T-helper 2 cell (primary cell): Measurements from ENCODE around the gene ECSIT.

Experiments used
- DNase-seq, 5 experiments: peaks; one replicate each; pipeline versions ENCODE4 v3.0.0 to v3.0.0-alpha.2; 2012 to 2022

The ECSIT gene

GRCh38 chr19:11550265-11550664 is 21.3 kb upstream of the ECSIT start:
- no peak for DNase-seq

- DNase-seq: no peak
These were observed 20.5 kb upstream of the ECSIT start for GRCh38 chr19:11549386-11549953.

- no peak for DNase-seq
These were observed 19.2 kb upstream of the ECSIT start for GRCh38 chr19:11547929-11548700.

GRCh38 chr19:11541238-11541637 is 12.3 kb upstream of the ECSIT start:
- peak in 1 of 5 experiments; percentile 36 for DNase-seq

DNA sequence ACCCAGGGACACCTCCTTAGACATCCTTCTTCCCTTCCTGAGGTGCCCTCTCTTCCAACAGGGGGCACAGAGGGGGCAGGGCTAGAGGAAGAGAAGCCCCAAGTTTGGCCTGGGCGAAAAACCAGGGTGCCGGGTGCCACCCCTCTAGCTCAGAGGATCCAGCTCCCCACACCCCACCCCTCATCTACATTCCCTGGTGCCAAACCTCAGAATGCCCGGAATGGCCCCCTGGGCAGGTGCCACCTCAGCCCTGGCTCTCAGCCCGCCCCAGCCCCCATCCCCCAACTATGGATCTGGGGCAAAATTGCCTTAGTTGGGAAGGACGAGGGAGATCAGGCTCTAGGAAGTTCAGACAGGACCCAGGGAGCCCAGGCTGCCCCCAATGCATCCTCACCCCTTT is 11.7 kb upstream of the ECSIT start:
- no peak for DNase-seq

DNA sequence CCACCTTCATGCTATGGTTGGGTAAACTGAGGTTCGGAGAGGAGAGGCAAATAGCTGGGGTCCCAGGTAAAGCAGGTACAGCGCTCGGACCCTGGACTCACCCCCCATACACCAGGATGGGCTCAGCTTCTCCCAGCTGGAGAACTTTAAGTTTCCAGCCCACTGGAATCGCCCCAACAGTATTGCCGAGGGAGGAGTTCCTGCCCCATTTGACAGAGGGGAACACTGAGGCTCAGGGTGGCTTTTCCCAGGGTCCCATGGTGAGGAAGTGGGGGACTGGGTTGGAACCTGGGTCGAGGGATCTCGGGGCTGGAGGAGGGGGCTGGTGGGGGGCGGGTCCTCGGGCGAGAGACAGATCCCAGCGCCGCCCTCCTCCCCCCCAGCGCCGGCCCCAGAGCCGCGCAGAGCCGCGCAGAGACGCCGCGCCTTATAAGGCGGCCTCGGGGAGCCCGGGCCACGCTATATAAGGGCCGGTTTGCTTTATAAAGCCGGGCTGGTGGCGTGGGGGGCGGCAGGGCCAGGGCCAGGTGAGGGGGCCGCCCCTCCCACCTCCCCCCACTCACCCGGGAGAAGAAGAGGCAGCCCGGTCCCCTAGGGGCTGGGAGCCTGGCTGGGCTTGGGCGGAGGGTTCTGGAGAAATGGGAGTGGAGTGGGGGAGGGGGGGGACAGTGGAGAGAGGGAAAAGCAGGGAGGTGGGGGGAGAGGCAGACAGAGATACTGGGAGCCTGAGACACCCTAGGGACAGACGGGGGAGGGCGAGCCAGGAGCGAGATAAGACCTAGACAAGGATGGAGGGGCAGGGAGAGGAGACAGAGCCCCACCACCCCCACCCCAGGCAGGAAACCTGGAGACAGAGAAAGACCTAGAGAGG is 10.8 kb upstream of the ECSIT start:
- no peak for DNase-seq

GRCh38 chr19:11538232-11539036 is 9.5 kb upstream of the ECSIT start, which contains the start of gene CNN1:
Gene CNN1, plus strand, starts transcription at chr19:11538851. Its CDS starts 77 bp downstream, at chr19:11538928.
- no peak for DNase-seq

- peak; percentile 71 to 85 (median 77) for DNase-seq
These were observed 7.1 kb upstream of the ECSIT start for GRCh38 chr19:11535792-11536595.

DNA sequence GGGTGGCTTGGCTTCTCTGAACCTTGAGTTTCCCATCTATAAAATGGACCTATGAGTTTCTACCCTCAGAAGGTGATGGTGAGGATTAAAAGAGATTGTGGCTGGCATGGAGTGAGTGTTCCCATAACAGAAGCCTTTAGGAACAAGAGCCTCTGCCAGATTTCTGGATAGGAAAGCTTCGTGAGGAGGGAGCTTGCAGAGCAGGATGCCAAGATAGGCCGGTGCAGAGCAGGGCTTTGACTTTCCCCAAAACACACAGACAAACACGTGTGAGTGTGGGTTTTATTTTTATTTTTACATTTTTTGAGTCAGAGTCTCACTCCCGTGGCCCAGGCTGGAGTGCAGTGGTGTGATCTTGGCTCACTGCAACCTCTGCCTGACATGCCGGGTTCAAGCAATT is 6.0 kb upstream of the ECSIT start:
- no peak for DNase-seq

DNA sequence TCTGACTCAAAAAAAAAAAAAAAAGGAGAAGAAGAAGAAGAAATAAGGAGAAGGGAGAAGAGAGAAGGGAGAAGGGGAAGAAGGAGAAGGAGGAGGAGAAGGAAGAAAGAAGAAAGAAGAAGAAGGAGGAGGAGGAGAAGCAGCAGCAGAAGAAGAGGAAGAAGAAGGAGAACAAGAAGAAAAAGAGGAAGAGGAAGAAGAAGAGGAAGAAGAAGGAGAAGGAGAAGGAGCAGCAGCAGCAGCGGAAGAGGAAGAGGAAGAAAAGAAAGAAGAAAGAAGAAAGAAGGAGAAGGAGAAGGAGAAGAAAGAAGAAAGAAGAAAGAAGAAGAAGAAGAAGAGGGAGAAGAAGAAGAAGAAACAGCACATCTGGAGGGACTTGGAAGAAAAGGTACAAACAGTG is 5.6 kb upstream of the ECSIT start:
- no peak for DNase-seq

GRCh38 chr19:11530432-11530831 is 1.5 kb upstream of the ECSIT start:
- peak in 2 of 5 experiments; percentile 9 to 68 for DNase-seq

- DNase-seq: no peak
These were observed 9.8 kb downstream of the ECSIT start for GRCh38 chr19:11519138-11519537.

GRCh38 chr19:11513946-11514345 is 15.0 kb downstream of the ECSIT start:
- DNase-seq: no peak

- DNase-seq: no peak
These were observed 18.5 kb downstream of the ECSIT start for GRCh38 chr19:11510444-11510843.

DNA sequence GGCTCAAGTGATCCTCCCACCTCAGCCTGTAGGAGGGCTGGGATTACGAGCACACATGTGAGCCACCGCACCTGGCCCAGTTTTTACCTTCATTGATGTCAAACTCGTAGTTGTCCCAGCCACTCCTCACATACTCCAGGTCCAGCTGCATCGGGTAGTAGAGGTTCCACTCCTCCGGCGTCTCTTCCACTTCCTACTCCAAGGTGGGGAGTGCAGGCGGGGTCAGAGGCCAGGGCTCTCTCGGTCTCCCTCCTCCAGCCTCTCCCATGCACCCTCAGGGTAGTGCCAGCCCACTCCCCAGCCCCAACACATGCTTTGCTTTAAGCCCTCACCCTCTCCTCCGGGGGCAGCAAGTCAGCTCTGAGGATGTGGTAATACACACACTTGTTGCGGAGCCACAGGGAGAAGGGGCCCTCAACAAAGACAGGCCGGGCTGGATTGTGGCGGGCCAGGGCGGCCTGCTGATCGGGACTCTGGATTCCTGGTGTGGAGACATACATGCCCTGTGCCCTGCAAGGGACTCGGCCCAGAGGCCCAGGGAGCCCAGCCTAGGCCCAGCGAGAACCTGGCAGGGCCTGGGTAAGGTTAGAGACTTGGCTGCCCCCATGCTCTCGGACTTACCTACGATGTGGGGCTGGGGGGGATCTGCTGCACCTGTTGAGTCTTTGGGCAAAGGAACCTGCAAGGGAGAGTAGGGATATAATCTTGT is 21.4 kb downstream of the ECSIT start:
- DNase-seq: no peak

GRCh38 chr19:11506967-11507366 is 22.0 kb downstream of the ECSIT start:
- no peak for DNase-seq

DNA sequence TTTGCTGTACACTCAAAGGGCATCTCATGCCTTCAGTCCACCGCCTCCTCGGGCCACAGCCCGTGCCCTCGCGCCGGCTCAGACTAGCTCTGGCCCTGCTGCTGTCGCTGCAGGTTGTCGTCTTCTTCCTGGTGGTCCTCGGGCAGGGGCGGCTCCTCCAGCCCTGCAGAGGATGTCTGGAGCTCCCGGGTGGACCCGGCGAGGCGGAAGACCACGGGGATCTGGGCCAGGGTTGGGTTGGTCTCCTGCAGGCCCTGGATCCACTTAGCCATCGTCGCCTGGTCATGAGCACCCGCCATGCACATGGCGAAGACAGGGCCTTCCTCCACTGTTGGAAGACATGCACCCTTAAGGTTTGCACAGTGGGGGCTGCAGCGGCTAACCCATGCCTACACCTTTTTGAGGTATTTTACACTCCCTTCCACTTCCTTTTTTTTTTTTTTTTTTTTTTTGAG is 22.8 kb downstream of the ECSIT start:
- DNase-seq: no peak

GRCh38 chr19:11505504-11506100 is 23.3 kb downstream of the ECSIT start, which contains the start of gene ZNF653:
Gene ZNF653, minus strand, starts transcription at chr19:11505839. Its CDS starts 53 bp downstream, at chr19:11505786.
- peak; percentile 84 to 97 (median 91) for DNase-seq

DNA sequence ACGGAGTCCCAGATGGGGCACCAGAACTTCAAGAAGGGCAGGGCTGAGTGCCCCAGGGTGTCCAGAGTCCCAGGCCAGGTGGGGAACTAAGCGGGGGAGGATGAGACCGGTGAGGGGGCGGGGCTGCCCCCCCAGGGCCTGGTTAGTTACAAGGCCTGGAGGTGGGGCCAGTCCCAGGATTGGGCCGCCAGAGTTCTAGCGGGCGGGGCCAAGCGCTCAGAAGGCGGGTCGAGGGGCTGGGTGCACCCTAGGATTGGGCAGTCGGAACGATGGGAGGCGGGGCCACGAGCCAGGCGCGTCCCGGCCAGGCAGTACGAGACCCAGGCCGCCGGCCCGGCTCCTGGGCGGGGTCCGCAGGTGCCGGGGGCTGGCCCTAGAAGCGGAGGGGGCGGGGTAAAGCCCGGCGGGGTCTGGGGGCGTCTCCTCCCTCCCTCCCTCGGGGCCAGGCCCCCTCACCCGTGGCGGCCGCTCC is 23.9 kb downstream of the ECSIT start:
- peak; percentile 93 to 97 (median 95) for DNase-seq

GRCh38 chr19:11504502-11505031 is 24.4 kb downstream of the ECSIT start:
- DNase-seq: no peak
